GM12878 (cell line): ENCODE data around the gene CRAMP1. TPM values are rescaled to one million over a fixed set of nuclear protein-coding genes. Genes with fewer than 3 reads are reported as not detected.

Experiments
- ATAC-seq: fragments of 200-7000 bp; cut with Tn5 transposase; 3 replicates; pipeline ENCODE4 v1.9.1; 2020; ENCODE audit warnings: mild to moderate bottlenecking, moderate library complexity
- BruUV-seq: library from RNA; stranded (reverse); fragments of 400-500 nt; replicated peaks from 2 replicates; lab custom pipeline; 2021; lab: Mats Ljungman, UMichigan
- CTCF ChIA-PET: fragments of 300-600 bp; sonication (Branson Sonifier 250); formaldehyde crosslinking; extraction: SDS; loops from one replicate; lab custom pipeline; 2021; ENCODE audit warnings: inconsistent platforms; lab: Yijun Ruan, JAX
- POLR2A ChIA-PET: fragments of 350-600 bp; formaldehyde crosslinking; extraction: SDS; loops from one replicate; lab custom pipeline; 2021; ENCODE audit warnings: inconsistent platforms; lab: Charles Lee
- RAD21 ChIA-PET: fragments of 300-600 bp; sonication (Branson Sonifier 250); formaldehyde crosslinking; loops from one replicate; lab custom pipeline; 2023; ENCODE audit warnings: antibody characterized with exemption; ENCODE audit not compliant: unreplicated experiment; lab: Charles Lee
- SMC1A ChIA-PET: fragments of 300-600 bp; sonication (Branson Sonifier 250); formaldehyde crosslinking; loops from one replicate; lab custom pipeline; 2023; ENCODE audit not compliant: unreplicated experiment, uncharacterized antibody; lab: Charles Lee
- DNase-seq: peaks from one replicate; pipeline ENCODE4 v3.0.0-alpha.2; 2011; ENCODE audit warnings: low read depth, low spot score
- FAIRE-seq: peaks from 3 replicates; lab custom pipeline; 2011; peaks lifted over from hg19 to GRCh38; lab: Jason Lieb, UNC
- H2AFZ ChIP-seq: 2 replicates; pipeline ENCODE4 v1.6.0; 2011; ENCODE audit warnings: low read depth, low read length, control low read depth; ENCODE audit not compliant: control insufficient read depth
- H3K27ac ChIP-seq: 2 replicates; pipeline ENCODE4 v1.5.1; 2011; ENCODE audit warnings: control low read depth; ENCODE audit not compliant: control insufficient read depth, insufficient read depth
- H3K27me3 ChIP-seq, 2 experiments: replicated peaks in 1 of 2; 2 replicates each; pipeline versions ENCODE4 v1.6.0 to v1.6.1; 2011; ENCODE audit warnings: low read length in 1 of 2; ENCODE audit not compliant: control insufficient read depth in 2 of 2, insufficient read depth in 2 of 2
- H3K36me3 ChIP-seq, 2 experiments: 2 replicates each; pipeline ENCODE4 v1.5.1; 2011; ENCODE audit warnings: low read length in 1 of 2; ENCODE audit not compliant: control insufficient read depth in 2 of 2, insufficient read depth in 2 of 2
- H3K4me1 ChIP-seq: 2 replicates; pipeline ENCODE4 v1.6.1; 2011; ENCODE audit warnings: mild to moderate bottlenecking, low read length, moderate library complexity, mixed read lengths; ENCODE audit not compliant: control insufficient read depth, insufficient read depth
- H3K4me2 ChIP-seq: 2 replicates; pipeline ENCODE4 v1.6.0; 2011; ENCODE audit warnings: control low read depth; ENCODE audit not compliant: control insufficient read depth, insufficient read depth
- H3K4me3 ChIP-seq: fragments of 200-600 bp; sonication (generic); 2 replicates; pipeline ENCODE4 v1.5.1; 2016
- H3K79me2 ChIP-seq: 2 replicates; pipeline ENCODE4 v1.6.0; 2011; ENCODE audit warnings: low read length; ENCODE audit not compliant: control insufficient read depth, insufficient read depth
- H3K9ac ChIP-seq: 2 replicates; pipeline ENCODE4 v1.8.0; 2011; ENCODE audit warnings: low read length, control low read depth, mixed read lengths; ENCODE audit not compliant: control insufficient read depth, insufficient read depth
- H3K9me3 ChIP-seq: replicated peaks from 3 replicates; pipeline ENCODE4 v1.5.1; 2011; ENCODE audit warnings: mild to moderate bottlenecking, low read length; ENCODE audit not compliant: control insufficient read depth, insufficient read depth
- H4K20me1 ChIP-seq: 2 replicates; pipeline ENCODE4 v1.6.0; 2011; ENCODE audit not compliant: control insufficient read depth, insufficient read depth
- ASH2L ChIP-seq: fragments of 300-600, 200-600 bp; sonication (generic); IDR thresholded peaks from 2 replicates; pipeline ENCODE4 v1.6.1; 2017; ENCODE audit warnings: low read depth, mild to moderate bottlenecking, borderline replicate concordance
- CBX5 ChIP-seq: sonication (generic); IDR thresholded peaks from 2 replicates; pipeline ENCODE4 v1.6.1; 2016; ENCODE audit warnings: low read depth, moderate library complexity, mild to moderate bottlenecking, inconsistent platforms
- FOS ChIP-seq: IDR thresholded peaks from 3 replicates; pipeline ENCODE4 v1.6.1; 2011; ENCODE audit warnings: borderline replicate concordance; ENCODE audit not compliant: insufficient read length; ENCODE audit errors: extremely low read depth
- MYB ChIP-seq: fragments of 150-350 bp; IDR thresholded peaks from 2 replicates; pipeline ENCODE4 v1.6.1; 2014; ENCODE audit warnings: mild to moderate bottlenecking, low read depth, low read length, borderline replicate concordance
- PRDM15 ChIP-seq: fragments of 450-650 bp; formaldehyde crosslinking; IDR thresholded peaks from 2 replicates; pipeline ENCODE4 v1.4.0; 2020; ENCODE audit warnings: mild to moderate bottlenecking, moderate library complexity
- SIX5 ChIP-seq: IDR thresholded peaks from 2 replicates; pipeline ENCODE4 v1.6.1; 2011; ENCODE audit warnings: mild to moderate bottlenecking, low read depth, low read length, moderate library complexity; ENCODE audit not compliant: severe bottlenecking
- TBL1XR1 ChIP-seq: IDR thresholded peaks from 2 replicates; pipeline ENCODE4 v1.6.1; 2012; ENCODE audit warnings: low read depth, low read length, improper control_type of control experiment
- ZNF687 ChIP-seq: fragments of 450-650 bp; IDR thresholded peaks from 2 replicates; pipeline ENCODE4 v1.6.1; 2017; ENCODE audit warnings: mild to moderate bottlenecking, moderate library complexity
- WGBS: methylation state at CpG from one replicate; pipeline ENCODE4 v1.1.6; 2016; ENCODE audit warnings: low lambda C conversion rate; ENCODE audit not compliant: insufficient replicate concordance, insufficient coverage; ENCODE audit errors: missing lambda C conversion rate; 5-methylcytosine and 5-hydroxymethylcytosine counted together
- in situ Hi-C: fragments of 300-500 bp; cut with MboI; formaldehyde crosslinking; loops from 9 replicates; pipeline ENCODE4 v1.14.3; 2018; ENCODE audit warnings: mixed read lengths
- intact Hi-C: fragments of 100-400 bp; cut with micrococcal nuclease; formaldehyde crosslinking; loops from one replicate; pipeline ENCODE4 v1.14.2; 2022; ENCODE audit not compliant: unreplicated experiment
- polyA plus RNA-seq, 11 experiments: library from polyadenylated mRNA; depleted of rRNA in 4 of 11; unstranded in 6 of 11; stranded (reverse) in 5 of 11; fragments of >200 nt; fragmentation: Nextera tagmentation in 4 of 11; fragmentation: Illumina TruSeq in 1 of 11; extraction: Ambion mirVana in 4 of 11; extraction: Trizol in 1 of 11; gene quantifications; 1 replicate in 1 of 11; 2 replicates in 10 of 11; pipeline versions ENCODE4 v1.2.1 to v1.2.3, GENCODE V29; 2011 to 2016; ENCODE audit warnings: inconsistent platforms in 2 of 11, missing spikeins in 2 of 11, low read depth in 1 of 11
- total RNA-seq, 4 experiments: library from RNA; depleted of rRNA in 3 of 4; stranded (reverse); fragments of >200 nt in 3 of 4; fragmentation: Illumina TruSeq in 1 of 4; extraction: Trizol in 1 of 4; gene quantifications; 2 replicates each; pipeline versions ENCODE4 v1.2.1 to v1.2.3, GENCODE V29; 2013 to 2021
- TF ChIP-seq, protein P1 (sequence below), 3 experiments: IDR thresholded peaks in 2 of 3; conservative IDR thresholded peaks in 1 of 3; 2 replicates each; pipeline ENCODE4 v1.5.1; 2011; ENCODE audit warnings: low read depth in 3 of 3, low read length in 3 of 3, mild to moderate bottlenecking in 3 of 3, control low read depth in 2 of 3, moderate library complexity in 2 of 3, inconsistent platforms in 1 of 3, mixed read lengths in 1 of 3; ENCODE audit not compliant: control insufficient read depth in 2 of 3, insufficient read depth in 1 of 3; ENCODE audit errors: extremely low read depth in 1 of 3
- TF ChIP-seq, protein P2 (sequence below): fragments of 450-650 bp; IDR thresholded peaks from 2 replicates; pipeline ENCODE4 v1.6.1; 2017; ENCODE audit warnings: mild to moderate bottlenecking

Gene CRAMP1
- total and polyA plus RNA-seq, 10 of the 15 experiments (the other 5 are each of a cell fraction or from before 2014, with no cell fraction given): 0.37 to 9.8 (median 3.9) TPM

DNA sequence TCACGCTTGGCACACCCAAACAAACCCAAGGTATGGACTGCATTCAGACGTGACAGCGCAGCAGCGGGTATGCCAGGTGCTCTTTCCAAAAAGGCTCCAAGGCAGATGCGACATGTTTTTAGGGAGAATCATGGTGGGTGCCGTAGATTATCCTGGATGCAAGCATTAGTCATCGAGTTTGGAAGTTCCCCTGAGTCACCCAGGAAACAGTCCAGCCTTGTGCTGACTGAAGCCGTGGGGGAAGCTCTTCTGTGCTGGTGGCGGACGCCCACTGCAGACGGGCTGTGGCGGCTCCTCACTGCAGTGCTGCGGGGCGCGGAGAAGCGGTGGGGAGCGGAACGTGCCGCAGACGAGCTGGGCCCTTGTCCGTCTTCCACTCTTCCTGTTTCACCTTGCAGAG is 79.8 kb downstream of the CRAMP1 start (continued):
- TF ChIP-seq, protein P1, sequence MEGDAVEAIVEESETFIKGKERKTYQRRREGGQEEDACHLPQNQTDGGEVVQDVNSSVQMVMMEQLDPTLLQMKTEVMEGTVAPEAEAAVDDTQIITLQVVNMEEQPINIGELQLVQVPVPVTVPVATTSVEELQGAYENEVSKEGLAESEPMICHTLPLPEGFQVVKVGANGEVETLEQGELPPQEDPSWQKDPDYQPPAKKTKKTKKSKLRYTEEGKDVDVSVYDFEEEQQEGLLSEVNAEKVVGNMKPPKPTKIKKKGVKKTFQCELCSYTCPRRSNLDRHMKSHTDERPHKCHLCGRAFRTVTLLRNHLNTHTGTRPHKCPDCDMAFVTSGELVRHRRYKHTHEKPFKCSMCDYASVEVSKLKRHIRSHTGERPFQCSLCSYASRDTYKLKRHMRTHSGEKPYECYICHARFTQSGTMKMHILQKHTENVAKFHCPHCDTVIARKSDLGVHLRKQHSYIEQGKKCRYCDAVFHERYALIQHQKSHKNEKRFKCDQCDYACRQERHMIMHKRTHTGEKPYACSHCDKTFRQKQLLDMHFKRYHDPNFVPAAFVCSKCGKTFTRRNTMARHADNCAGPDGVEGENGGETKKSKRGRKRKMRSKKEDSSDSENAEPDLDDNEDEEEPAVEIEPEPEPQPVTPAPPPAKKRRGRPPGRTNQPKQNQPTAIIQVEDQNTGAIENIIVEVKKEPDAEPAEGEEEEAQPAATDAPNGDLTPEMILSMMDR (IDR thresholded peaks at IDR 0.05 in 2 of 3, conservative IDR thresholded peaks at IDR 0.05 in 1 of 3; ENCODE audit: control insufficient read depth in 2 of 3, extremely low read depth in 1 of 3, insufficient read depth in 1 of 3, low read depth in 3 of 3, low read length in 3 of 3): no peak
- TF ChIP-seq, protein P2, sequence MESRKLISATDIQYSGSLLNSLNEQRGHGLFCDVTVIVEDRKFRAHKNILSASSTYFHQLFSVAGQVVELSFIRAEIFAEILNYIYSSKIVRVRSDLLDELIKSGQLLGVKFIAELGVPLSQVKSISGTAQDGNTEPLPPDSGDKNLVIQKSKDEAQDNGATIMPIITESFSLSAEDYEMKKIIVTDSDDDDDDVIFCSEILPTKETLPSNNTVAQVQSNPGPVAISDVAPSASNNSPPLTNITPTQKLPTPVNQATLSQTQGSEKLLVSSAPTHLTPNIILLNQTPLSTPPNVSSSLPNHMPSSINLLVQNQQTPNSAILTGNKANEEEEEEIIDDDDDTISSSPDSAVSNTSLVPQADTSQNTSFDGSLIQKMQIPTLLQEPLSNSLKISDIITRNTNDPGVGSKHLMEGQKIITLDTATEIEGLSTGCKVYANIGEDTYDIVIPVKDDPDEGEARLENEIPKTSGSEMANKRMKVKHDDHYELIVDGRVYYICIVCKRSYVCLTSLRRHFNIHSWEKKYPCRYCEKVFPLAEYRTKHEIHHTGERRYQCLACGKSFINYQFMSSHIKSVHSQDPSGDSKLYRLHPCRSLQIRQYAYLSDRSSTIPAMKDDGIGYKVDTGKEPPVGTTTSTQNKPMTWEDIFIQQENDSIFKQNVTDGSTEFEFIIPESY: no peak
- no peak for TF ChIP-seq ZNF687

GRCh38 chr16:1696863-1697262 is 84.7 kb downstream of the CRAMP1 start:
- Histone ChIP-seq H3K9me3 (no peaks in the 10 kb centered on the region), H3K4me2 (no peak overlapping the region), H3K4me3 (no peak overlapping the region), H3K4me1 (no peaks in the 10 kb centered on the region), H4K20me1 (no peaks in the 10 kb centered on the region), H3K79me2 (no peaks in the 10 kb centered on the region), H2AFZ (no peak overlapping the region), H3K9ac (no peak overlapping the region), H3K36me3 (peaks cover 26 to 28% of the 10 kb centered on the region in 2 experiments), H3K27ac (no peak overlapping the region), H3K27me3 (no peaks in the 10 kb centered on the region)
- BruUV-seq: no TSS peak
- in situ Hi-C loops: no loop called here
- intact Hi-C loops: no loop called here
- no peak for DNase-seq
- ChIA-PET POLR2A (no interaction called here), SMC1A (no interaction called here), RAD21 (no interaction called here), CTCF (no interaction called here)
- WGBS: 97% methylated on average over 5 of the region's 5 CpGs
- FAIRE-seq: no peak
- no peak for ATAC-seq
- TF ChIP-seq MYB (no peak), FOS (no peak), PRDM15 (CRISPR knock-in tag) (no peak), CBX5 (no peak), ASH2L (no peak), SIX5 (no peak), TBL1XR1 (no peak)
